Astrocyte (in vitro differentiated cells and primary cell): ENCODE results near the gene C2orf92. TPM values are rescaled to one million over a fixed set of nuclear protein-coding genes. Genes with fewer than 3 reads are reported as not detected.

Source experiments
- DNase-seq: peaks from one replicate; pipeline ENCODE4 v3.0.0-alpha.2; 2010; ENCODE audit warnings: low read depth
- FAIRE-seq: peaks from 2 replicates; lab custom pipeline; 2011; peaks lifted over from hg19 to GRCh38; lab: Jason Lieb, UNC
- H2AFZ ChIP-seq: 2 replicates; pipeline ENCODE4 v1.6.0; 2012; ENCODE audit warnings: low read depth, low read length, inconsistent platforms
- H3K27ac ChIP-seq: 2 replicates; pipeline ENCODE4 v1.5.1; 2011; ENCODE audit warnings: low read depth, low read length, inconsistent platforms
- H3K27me3 ChIP-seq: 2 replicates; pipeline ENCODE4 v1.6.0; 2011; ENCODE audit warnings: low read length, inconsistent platforms; ENCODE audit not compliant: insufficient read depth
- H3K36me3 ChIP-seq: 2 replicates; pipeline ENCODE4 v1.5.1; 2011; ENCODE audit warnings: low read length, inconsistent platforms; ENCODE audit not compliant: insufficient read depth
- H3K4me1 ChIP-seq: 2 replicates; pipeline ENCODE4 v1.5.1; 2011; ENCODE audit warnings: low read length, inconsistent platforms; ENCODE audit not compliant: insufficient read depth
- H3K4me2 ChIP-seq: 2 replicates; pipeline ENCODE4 v1.6.0; 2012; ENCODE audit warnings: low read length, inconsistent platforms
- H3K4me3 ChIP-seq: 2 replicates; pipeline ENCODE4 v1.5.1; 2011; ENCODE audit warnings: low read depth, mild to moderate bottlenecking, low read length, inconsistent platforms; ENCODE audit not compliant: insufficient read depth
- H3K79me2 ChIP-seq: 2 replicates; pipeline ENCODE4 v1.6.0; 2012; ENCODE audit warnings: mild to moderate bottlenecking, low read length, inconsistent platforms; ENCODE audit not compliant: insufficient read depth
- H3K9ac ChIP-seq: 2 replicates; pipeline ENCODE4 v1.6.0; 2012; ENCODE audit warnings: mild to moderate bottlenecking, low read length, inconsistent platforms
- H3K9me3 ChIP-seq: 2 replicates; pipeline ENCODE4 v1.5.1; 2012; ENCODE audit warnings: low read depth, mild to moderate bottlenecking, low read length, inconsistent platforms; ENCODE audit not compliant: insufficient read depth
- H4K20me1 ChIP-seq: 2 replicates; pipeline ENCODE4 v1.6.0; 2012; ENCODE audit warnings: low read length, inconsistent platforms; ENCODE audit not compliant: insufficient read depth
- H3K27ac Mint-ChIP-seq: one replicate; pipeline ENCODE4 v1.8.0; 2021; ENCODE audit warnings: mild to moderate bottlenecking, mixed read lengths; ENCODE audit not compliant: unreplicated experiment
- H3K27me3 Mint-ChIP-seq: one replicate; pipeline ENCODE4 v1.8.0; 2021; ENCODE audit warnings: low read depth, mixed read lengths; ENCODE audit not compliant: unreplicated experiment
- H3K36me3 Mint-ChIP-seq: one replicate; pipeline ENCODE4 v1.8.0; 2021; ENCODE audit warnings: low read depth, mixed read lengths; ENCODE audit not compliant: unreplicated experiment
- H3K4me1 Mint-ChIP-seq: one replicate; pipeline ENCODE4 v1.8.0; 2021; ENCODE audit warnings: low read depth, mixed read lengths; ENCODE audit not compliant: unreplicated experiment
- H3K4me3 Mint-ChIP-seq: one replicate; pipeline ENCODE4 v1.8.0; 2021; ENCODE audit warnings: mild to moderate bottlenecking, moderate library complexity, mixed read lengths; ENCODE audit not compliant: unreplicated experiment
- H3K9me3 Mint-ChIP-seq: one replicate; pipeline ENCODE4 v1.8.0; 2021; ENCODE audit warnings: mild to moderate bottlenecking, mixed read lengths; ENCODE audit not compliant: unreplicated experiment
- EZH2 ChIP-seq: IDR thresholded peaks from 2 replicates; pipeline ENCODE4 v1.6.1; 2012; ENCODE audit warnings: mild to moderate bottlenecking, low read length, inconsistent platforms; ENCODE audit not compliant: insufficient read depth
- total RNA-seq: library from RNA; stranded (reverse); gene quantifications from 2 replicates; pipeline ENCODE4 v1.2.1, GENCODE V29; 2021
- TF ChIP-seq, protein P1 (sequence below): IDR thresholded peaks from 2 replicates; pipeline ENCODE4 v1.5.1; 2011; ENCODE audit warnings: low read depth, mild to moderate bottlenecking, inconsistent platforms, low read length, moderate library complexity; ENCODE audit not compliant: insufficient read depth

C2orf92 gene
- total RNA-seq, 1 donor from 2014 or later = 15.3 TPM

DNA sequence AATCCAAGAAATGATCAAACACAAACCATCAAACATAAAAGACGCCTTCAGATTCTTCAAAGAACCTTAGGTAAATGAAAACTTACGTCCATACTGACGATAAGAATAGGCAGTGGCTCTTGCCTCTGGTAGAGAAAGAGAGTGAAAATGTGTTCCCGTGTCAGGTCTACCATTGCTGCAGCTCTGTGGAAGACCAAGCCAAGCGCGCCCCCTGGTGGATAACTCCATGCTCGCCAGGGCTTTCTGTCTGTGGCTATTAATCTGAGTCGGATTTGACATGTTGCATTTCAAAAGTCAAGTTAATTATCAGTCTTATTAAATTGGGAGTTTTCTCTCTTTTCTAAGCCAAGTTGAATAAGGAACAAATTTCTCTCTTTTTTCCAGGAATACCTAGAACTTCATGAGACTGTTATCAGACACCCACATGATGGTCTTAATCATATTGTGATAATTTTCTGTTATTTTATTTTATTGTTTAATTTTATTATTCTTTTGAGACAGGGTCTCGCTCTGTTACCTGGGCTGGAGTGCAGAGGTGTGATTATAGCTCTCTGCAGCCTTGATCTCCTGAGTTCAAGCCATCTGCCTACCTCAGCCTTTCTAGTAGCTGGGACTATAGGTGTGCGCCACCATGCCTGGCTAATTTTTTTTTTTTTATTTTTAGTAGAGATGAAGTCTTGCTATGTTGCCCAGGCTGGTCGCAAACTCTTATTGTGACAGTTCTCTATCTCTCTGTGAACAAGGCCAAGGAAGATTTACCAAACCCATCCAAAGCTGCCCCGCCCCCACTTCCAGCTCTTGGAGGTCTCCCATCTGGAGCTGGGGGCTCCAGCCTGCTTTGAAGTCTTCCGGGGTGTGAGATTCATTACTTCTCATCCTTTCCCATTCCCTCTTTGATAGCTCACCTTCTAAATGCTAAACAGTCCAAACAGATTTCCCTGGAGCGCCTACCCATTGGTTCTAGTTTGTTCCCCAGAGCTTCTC lies 28.0 kb downstream of the C2orf92 start:
- Histone ChIP-seq H3K9ac (no peak overlapping the region), H3K4me2 (peak overlapping the region; percentile 63), H3K27me3 (no peaks in the 10 kb centered on the region), H3K27ac (no peak overlapping the region), H3K79me2 (no peaks in the 10 kb centered on the region), H3K9me3 (peaks cover 2% of the 10 kb centered on the region), H3K4me3 (no peak overlapping the region), H3K4me1 (no peaks in the 10 kb centered on the region), H2AFZ (peak overlapping the region; percentile 42), H4K20me1 (no peaks in the 10 kb centered on the region), H3K36me3 (no peaks in the 10 kb centered on the region)
- DNase-seq (peak; percentile 32), FAIRE-seq (peak; percentile 59)
- Mint-ChIP-seq H3K9me3 (no peaks in the 10 kb centered on the region), H3K4me3 (no peak overlapping the region), H3K36me3 (no peaks in the 10 kb centered on the region), H3K27ac (no peak overlapping the region), H3K4me1 (peaks cover 2% of the 10 kb centered on the region), H3K27me3 (peaks cover 2% of the 10 kb centered on the region)
- TF ChIP-seq EZH2 = no peak
- TF ChIP-seq, protein P1, sequence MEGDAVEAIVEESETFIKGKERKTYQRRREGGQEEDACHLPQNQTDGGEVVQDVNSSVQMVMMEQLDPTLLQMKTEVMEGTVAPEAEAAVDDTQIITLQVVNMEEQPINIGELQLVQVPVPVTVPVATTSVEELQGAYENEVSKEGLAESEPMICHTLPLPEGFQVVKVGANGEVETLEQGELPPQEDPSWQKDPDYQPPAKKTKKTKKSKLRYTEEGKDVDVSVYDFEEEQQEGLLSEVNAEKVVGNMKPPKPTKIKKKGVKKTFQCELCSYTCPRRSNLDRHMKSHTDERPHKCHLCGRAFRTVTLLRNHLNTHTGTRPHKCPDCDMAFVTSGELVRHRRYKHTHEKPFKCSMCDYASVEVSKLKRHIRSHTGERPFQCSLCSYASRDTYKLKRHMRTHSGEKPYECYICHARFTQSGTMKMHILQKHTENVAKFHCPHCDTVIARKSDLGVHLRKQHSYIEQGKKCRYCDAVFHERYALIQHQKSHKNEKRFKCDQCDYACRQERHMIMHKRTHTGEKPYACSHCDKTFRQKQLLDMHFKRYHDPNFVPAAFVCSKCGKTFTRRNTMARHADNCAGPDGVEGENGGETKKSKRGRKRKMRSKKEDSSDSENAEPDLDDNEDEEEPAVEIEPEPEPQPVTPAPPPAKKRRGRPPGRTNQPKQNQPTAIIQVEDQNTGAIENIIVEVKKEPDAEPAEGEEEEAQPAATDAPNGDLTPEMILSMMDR = peak; percentile 96

DNA sequence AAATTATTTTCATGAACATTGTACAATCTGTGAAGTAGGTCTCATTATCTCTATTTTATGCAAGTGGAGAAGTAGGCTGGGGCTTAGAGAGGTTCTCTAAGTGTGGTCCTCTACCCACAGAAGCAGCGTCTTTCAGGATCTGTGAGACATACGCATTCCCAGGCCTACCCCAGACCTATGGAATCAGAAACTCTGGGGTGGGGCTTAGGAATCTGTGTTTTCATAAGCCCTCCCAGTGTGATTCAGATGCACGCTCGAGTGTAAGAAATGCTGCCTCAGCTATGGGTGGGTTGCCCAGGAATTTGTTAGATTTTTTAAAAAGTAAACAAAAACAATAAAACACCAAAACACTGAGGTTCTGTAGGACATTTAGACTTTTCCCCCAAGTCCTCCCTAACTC lies 29.0 kb downstream of the C2orf92 start:
- Histone ChIP-seq H3K9ac (no peak overlapping the region), H3K4me3 (no peak overlapping the region), H3K27me3 (no peaks in the 10 kb centered on the region), H3K4me1 (no peaks in the 10 kb centered on the region), H4K20me1 (no peaks in the 10 kb centered on the region), H3K79me2 (no peaks in the 10 kb centered on the region), H3K27ac (no peak overlapping the region), H2AFZ (no peak overlapping the region), H3K4me2 (no peak overlapping the region), H3K36me3 (no peaks in the 10 kb centered on the region), H3K9me3 (peaks cover under 1% of the 10 kb centered on the region)
- H3K9me3 Mint-ChIP-seq = no peaks in the 10 kb centered on the region
- DNase-seq (no peak), FAIRE-seq (no peak)
- H3K27ac Mint-ChIP-seq = no peak overlapping the region
- no peaks in the 10 kb centered on the region for H3K36me3 Mint-ChIP-seq
- H3K27me3 Mint-ChIP-seq = peaks cover 2% of the 10 kb centered on the region
- no peak overlapping the region for H3K4me3 Mint-ChIP-seq
- H3K4me1 Mint-ChIP-seq = peaks cover 2% of the 10 kb centered on the region
- TF ChIP-seq EZH2 = no peak
- TF ChIP-seq, protein P1 = no peak
